ENCODE data around the gene TREM2. TPM values are rescaled to one million over a fixed set of nuclear protein-coding genes. Genes with fewer than 3 reads are reported as not detected.
"Not testable (repeated sequence)": the region's sequence is repeated elsewhere in the genome, so short reads cannot be mapped to it uniquely, and the experiment has no call there.

TREM2 gene
- polyA plus RNA-seq, 1 donor = 8.4 TPM

DNA sequence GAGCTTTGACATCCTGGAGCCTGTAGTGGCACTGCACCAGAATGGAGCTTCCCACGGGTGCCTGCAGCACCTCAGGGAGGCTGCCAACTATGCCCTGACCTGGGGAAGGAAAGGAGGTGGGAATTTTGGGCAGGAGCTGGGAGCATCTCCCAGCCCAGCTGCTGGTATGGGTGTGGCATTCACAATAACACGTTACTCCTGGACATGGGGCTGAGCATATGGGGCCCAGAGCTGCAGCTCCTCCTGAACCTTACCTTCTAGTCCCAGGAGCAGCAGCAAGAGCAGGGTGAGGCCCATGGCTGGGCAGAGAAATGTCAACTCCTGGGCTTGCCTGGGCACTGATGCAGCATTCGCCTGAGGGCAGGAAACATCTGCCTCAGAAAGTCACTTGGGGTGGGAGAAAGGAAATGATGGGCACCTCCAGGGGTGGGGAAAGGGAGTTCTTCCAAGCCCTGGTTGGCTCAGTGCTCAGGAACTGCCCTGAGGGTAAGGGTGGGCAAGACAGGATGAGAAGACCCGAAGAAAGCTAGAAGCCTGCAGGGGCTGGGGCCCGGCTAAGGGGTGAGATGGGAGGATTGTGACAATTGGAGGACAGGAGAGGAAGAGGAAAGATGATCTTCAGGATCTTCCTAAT is 8.8 kb downstream of the TREM2 start, which contains the start of gene TREML1:
Gene TREML1, minus strand, starts transcription at position 356 of the 634 bp plus-strand sequence. Its CDS starts 59 bp downstream, at position 297.
- no peak for DNase-seq

DNA sequence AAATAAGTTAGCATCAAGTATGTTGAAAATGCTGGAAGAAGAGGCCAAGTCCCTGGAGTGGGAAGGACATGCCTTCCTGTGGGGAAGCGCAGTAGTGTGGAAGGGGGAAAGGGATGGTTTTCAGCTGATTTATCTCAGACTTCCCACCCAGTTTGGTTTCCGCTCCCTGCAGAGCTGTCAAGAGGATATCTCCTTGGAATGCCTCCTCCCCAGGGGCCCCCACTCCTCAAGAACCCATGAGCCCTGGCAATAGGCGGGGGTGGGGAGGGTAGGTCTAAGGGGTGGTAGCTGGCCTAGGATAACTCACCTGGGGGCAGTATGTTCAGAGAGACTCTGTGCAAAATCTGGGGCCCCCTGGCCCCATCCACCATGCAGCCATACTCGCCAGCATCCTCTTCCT is 9.5 kb downstream of the TREM2 start:
- no peak for DNase-seq

DNA sequence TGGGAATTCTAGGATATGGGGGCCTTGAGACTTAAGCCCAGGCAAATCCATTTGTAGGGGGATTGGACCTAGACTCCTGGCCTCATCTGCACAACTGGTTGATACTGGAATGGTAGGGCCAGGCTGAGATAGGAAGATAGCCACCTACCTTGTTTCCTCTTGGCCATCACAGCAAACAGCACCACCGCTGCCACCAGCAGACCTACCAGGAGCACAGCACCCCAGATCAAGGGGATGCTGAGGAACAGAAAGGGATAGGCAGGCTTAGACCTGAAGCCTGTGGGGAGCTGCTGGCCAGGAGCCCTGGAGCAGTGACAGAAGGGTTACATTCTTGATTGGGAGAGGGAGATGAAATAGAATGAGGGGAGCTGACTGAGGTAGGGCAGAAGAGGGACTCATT is 12.2 kb downstream of the TREM2 start:
- no peak for DNase-seq

DNA sequence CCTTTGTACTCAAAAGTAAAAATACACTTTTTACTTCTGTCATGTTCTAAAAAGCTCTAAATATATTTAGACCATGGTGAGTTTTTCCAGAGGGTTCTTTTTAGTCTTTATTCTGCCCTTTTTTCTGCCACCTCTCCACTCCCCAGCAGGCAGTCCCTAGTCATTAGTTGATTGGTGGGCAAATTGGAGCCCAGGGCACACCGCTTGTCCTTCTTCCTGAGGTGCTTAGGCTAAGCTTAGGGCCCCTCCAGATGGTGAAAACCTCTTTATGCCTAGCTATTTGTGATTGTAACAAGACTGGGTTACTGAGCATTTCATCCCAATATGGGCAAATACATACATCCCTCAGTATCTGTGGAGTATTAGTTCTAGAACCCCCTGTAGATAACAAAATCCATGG is 15.0 kb downstream of the TREM2 start:
- no peak for DNase-seq

DNA sequence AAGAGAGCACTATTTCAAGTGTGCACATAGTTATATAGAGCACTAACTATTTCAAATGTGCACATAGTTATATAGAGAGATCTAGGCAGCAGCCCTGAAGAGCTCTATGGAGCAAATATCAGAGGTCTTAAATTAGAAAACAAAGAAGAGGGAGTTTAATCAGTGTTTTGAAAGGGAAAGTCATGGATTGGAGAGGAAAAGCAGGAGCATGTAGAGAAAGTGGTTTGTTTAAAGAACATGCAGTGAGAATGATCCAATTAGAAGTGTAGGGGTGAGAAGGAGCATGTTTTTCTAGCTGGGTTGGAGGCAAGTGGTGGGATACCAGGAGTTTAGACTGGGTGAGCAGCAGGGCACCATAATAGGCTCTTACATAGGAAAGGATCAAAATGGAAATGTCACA is 26.0 kb downstream of the TREM2 start:
- no peak for DNase-seq

DNA sequence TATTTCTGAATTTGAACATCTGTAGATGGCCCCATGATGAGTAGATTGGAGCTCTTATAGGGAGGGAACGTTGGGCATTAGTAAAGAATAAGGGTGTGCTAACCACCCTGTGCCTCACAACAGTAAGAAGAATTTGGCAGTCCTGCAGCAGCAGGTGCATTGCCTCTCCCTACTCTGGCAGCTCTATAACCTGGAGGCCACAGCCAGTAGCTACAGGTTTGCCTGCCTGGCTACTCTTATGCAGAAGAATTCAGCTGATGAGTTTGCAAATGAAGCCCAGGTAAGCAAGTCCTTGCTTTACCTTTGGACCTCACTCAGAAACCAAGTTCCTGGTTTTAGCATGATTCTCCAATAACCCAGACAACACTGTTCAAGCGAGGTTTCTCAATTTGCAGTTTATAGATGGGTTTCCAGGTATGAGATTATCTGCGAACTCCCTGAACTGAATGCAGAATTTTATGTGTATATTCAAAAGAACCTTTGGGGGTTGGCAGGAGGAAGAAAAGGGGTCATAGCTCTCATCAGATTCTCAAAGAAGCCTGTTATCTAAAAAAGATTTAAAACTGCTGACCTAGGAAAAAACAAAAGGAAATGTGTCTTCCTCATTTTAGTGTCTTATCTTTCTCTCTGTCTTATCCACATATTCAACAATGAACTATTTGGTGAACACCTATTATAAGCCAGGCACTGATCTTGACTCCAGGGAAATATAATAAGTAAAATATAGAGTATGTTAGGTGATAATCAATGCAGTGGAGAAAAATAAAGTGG is 27.7 kb downstream of the TREM2 start:
- DNase-seq = no peak

DNA sequence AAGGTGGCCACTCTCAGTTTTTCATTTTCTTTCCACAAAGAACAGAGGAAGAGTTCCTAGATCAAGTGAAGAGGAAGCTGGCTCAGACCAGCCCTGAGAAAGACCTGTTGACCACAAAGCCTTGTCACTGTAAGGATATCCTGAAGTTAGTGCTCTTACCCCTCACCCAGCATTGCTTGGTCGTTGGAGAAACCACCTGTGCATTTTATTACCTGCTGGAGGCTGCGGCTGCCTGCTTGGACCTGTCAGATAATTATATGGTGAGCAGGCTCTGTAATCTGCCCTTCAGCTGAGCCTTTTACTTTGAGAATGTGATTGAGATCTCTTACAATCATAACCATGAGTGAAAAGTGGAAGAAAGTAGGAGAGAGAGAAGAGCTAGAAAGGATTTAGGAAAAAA is 30.7 kb downstream of the TREM2 start:
- no peak for DNase-seq

DNA sequence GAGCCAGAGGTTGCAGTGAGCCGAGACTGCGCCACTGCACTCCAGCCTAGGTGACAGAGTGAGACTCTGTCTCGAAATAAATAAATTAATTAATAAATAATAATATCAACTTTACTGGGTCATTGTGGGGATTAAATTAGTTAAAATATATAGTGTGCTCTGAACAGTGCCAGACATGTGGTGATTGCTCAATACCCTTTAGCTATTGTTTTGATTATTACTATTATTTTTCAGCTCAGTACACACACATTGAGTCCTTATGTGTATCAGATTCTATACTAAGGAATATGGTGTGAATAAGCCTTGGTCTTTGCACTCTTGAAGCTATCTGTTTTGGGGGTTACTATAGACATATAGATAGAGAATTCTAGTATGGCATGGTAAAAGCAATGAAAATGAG is 37.6 kb downstream of the TREM2 start:
- no peak for DNase-seq

DNA sequence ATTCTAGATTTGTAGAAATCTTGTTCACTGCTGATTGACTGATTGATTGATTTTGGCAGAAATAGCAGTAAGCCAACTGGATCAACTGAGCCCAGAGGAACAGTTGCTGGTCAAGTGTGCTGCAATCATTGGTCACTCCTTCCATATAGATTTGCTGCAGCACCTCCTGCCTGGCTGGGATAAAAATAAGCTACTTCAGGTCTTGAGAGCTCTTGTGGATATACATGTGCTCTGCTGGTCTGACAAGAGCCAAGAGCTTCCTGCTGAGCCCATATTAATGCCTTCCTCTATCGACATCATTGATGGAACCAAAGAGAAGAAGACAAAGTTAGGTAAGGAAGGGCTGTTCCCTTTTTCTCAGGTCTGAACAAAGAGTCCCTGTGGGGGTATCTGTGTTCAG is 40.0 kb downstream of the TREM2 start:
- no peak for DNase-seq

DNA sequence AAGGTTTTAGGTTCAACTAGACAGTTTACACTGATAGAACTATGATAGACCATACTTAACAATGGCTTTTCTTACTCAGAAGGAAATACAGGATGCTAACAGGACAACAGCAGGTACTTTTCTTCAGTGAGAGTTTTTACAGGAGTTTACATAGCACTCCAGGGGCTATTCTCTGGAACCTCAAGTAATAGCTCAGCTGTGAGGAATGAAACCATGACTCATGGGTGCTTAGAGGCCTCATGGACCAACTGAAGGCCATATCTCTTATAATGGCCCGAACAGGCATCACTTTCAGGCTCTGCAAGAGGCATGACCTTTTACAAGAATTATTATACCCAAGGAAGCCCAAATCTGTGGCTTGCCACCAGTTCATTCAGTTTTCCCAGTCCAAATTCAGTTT is 40.5 kb downstream of the TREM2 start:
- DNase-seq = no peak

DNA sequence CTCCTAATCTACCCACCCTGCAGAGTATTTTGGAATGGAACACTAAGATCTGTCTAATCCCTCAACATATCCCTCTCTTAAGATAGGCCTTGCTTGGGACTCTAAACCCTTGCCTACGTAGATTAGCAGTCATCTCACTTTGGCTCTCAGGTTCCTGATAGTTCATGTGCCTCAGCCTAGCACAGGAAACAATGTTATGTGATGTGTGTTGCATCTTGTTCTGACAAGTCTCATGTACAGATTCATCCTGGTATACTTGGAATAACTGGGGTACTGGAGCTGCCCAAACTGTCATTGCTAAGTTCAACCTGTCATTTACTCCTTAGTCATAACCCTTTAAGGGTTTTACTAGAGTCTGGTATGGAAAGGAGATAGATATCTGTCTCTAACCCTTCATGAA is 42.9 kb downstream of the TREM2 start:
- DNase-seq = no peak

DNA sequence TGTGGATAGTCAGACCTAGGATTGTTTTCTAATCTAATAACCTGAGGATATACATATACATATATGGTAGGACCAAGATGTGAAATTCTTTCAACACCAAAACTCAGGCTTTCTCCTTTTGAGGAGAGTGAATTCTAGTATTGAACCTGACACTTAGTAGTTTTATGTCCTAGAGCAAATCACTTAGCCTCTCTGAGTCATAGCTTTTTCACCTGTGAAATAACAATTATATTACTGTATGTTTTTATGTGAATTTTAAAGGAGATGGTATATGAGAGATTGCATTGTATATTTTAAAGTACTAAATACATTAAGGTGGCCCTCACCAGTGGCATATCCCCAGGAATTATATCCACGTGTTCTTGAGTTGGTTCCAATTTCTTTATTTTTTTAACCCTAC is 43.4 kb downstream of the TREM2 start:
- DNase-seq = no peak

DNA sequence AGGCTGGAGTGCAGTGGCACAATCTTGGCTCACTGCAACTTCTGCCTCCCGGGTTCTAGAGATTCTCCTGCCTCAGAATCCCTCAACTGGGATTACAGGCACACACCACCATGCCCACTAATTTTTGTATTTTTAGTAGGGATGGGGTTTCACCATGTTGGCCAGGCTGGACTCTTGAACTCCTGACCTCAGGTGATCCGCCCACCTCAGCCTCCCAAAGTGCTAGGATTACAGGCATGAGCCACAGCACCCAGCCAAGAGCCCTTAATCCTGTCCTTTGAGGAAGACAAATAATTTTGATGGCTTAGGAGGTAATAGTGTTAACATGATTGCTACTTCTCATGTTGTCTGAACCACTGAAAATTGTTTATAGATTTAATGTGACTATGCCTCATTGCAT is 47.9 kb downstream of the TREM2 start:
- DNase-seq = not testable (repeated sequence)

DNA sequence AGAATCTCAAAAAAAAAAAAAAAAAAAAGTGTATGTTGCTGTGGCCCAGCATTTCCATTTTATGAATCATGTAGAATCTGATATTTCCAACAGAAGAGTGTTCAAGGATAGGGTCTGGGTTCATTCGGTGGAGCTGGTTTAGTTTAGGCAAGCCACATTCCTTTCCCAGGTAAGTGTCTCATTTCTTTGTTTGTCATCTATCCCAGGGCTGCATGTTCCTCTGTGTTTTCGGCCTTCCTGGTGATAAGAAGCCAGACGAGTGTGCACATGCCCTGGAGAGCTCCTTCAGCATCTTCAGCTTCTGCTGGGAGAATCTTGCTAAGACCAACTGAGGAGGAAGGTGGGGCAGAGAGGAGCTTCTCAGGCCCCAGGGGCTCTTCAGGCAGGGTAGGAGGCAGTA is 51.9 kb downstream of the TREM2 start:
- DNase-seq = no peak

Other genes with a start within 250 kb of the TREM2 start
- 4.1 TPM for gene UNC5CL, start 123.9 kb downstream of the TREM2 start, polyA plus RNA-seq (ENCODE audit: insufficient read length)
- 0.93 TPM for gene TSPO2, start 120.6 kb downstream of the TREM2 start, polyA plus RNA-seq (ENCODE audit: insufficient read length)
- 433 TPM for gene APOBEC2, start 109.9 kb downstream of the TREM2 start, polyA plus RNA-seq (ENCODE audit: insufficient read length)
- gene OARD1, start 90.8 kb downstream of the TREM2 start, polyA plus RNA-seq (ENCODE audit: insufficient read length) = 19.1 TPM
- gene NFYA, start 90.1 kb downstream of the TREM2 start, polyA plus RNA-seq (ENCODE audit: insufficient read length) = 26.7 TPM
- gene TREML1, start 8.8 kb downstream of the TREM2 start, polyA plus RNA-seq (ENCODE audit: insufficient read length) = 0.39 TPM
- gene TREML2, start 38.0 kb upstream of the TREM2 start, polyA plus RNA-seq (ENCODE audit: insufficient read length) = 0.08 TPM
- gene TREML4, start 65.2 kb upstream of the TREM2 start, polyA plus RNA-seq (ENCODE audit: insufficient read length) = not detected
- gene TREM1, start 123.6 kb upstream of the TREM2 start, polyA plus RNA-seq (ENCODE audit: insufficient read length) = 0.46 TPM
- gene NCR2, start 172.5 kb upstream of the TREM2 start, polyA plus RNA-seq (ENCODE audit: insufficient read length) = not detected

Data from hindlimb muscle (tissue), 1 donor.